Measurements from ENCODE around the gene ABCC3. TPM values are rescaled to one million over a fixed set of nuclear protein-coding genes. Genes with fewer than 3 reads are reported as not detected.
"Not testable (repeated sequence)": the region's sequence is repeated elsewhere in the genome, so short reads cannot be mapped to it uniquely, and the experiment has no call there.

The ABCC3 gene
- total and polyA plus RNA-seq, 8 donors, result 30.9 to 120 (median 50.3) TPM

GRCh38 chr17:50707289-50708049 lies 72.8 kb downstream of the ABCC3 start, which contains the start of gene ANKRD40:
Gene ANKRD40 (minus strand): TSS chr17:50707914. CDS start chr17:50707654, 260 bp downstream.
- DNase-seq (peak; percentile 86 to 95 (median 94)), ATAC-seq (peak; percentile 89)
- H3K36me3 ChIP-seq, result peaks cover 0 to 12% of the 10 kb centered on the region in 2 donors
- H3K27me3 ChIP-seq, result no peaks in the 10 kb centered on the region
- no peak for TF ChIP-seq CTCF (IDR thresholded peaks at IDR 0.05)
- H3K27ac ChIP-seq, result peak within 1 kb of the TSS; percentile 96 to 98
- intact Hi-C loops (cut with DNase I), result no loop called here
- H3K4me3 ChIP-seq, result peak within 1 kb of the TSS; percentile 78 to 80
- H3K4me1 ChIP-seq, result peaks cover 11 to 66% of the 10 kb centered on the region in 2 donors
- no peaks in the 10 kb centered on the region for H3K9me3 ChIP-seq

- ATAC-seq (peak; percentile 18), DNase-seq (no peak)
- peak overlapping the region; percentile 78 to 80 for H3K4me3 ChIP-seq
- intact Hi-C loops (cut with DNase I), result no loop called here
- no peaks in the 10 kb centered on the region for H3K9me3 ChIP-seq
- H3K27ac ChIP-seq, result peak overlapping the region; percentile 96 to 98
- peaks cover 0 to 9% of the 10 kb centered on the region in 2 donors for H3K36me3 ChIP-seq
- H3K27me3 ChIP-seq, result no peaks in the 10 kb centered on the region
- no peak for TF ChIP-seq CTCF (IDR thresholded peaks at IDR 0.05)
- H3K4me1 ChIP-seq, result peaks cover 11 to 57% of the 10 kb centered on the region in 2 donors
Measured at GRCh38 chr17:50708050-50709000, 73.6 kb downstream of the ABCC3 start.

- Histone ChIP-seq H3K4me1 (peaks cover 11 to 50% of the 10 kb centered on the region in 2 donors), H3K27ac (peak overlapping the region; percentile 96 to 98)
- DNase-seq; H3K36me3 ChIP-seq; H3K27me3 ChIP-seq; H3K4me3 ChIP-seq; intact Hi-C loops (cut with DNase I); ATAC-seq; H3K9me3 ChIP-seq: not testable (repeated sequence)
Measured at GRCh38 chr17:50709053-50709452, 74.4 kb downstream of the ABCC3 start.

GRCh38 chr17:50710025-50710424 lies 75.3 kb downstream of the ABCC3 start:
- Histone ChIP-seq H3K36me3 (no peaks in the 10 kb centered on the region), H3K27ac (no peak overlapping the region), H3K9me3 (no peaks in the 10 kb centered on the region), H3K27me3 (no peaks in the 10 kb centered on the region), H3K4me3 (no peak overlapping the region), H3K4me1 (peaks cover 11 to 46% of the 10 kb centered on the region in 2 donors)
- no peak for DNase-seq
- TF ChIP-seq CTCF (IDR thresholded peaks at IDR 0.05), result no peak
- intact Hi-C loops (cut with DNase I), result no loop called here
- ATAC-seq, result no peak

GRCh38 chr17:50710650-50711049 lies 76.0 kb downstream of the ABCC3 start:
- no peak for TF ChIP-seq CTCF (IDR thresholded peaks at IDR 0.05)
- H3K27me3 ChIP-seq, result no peaks in the 10 kb centered on the region
- ATAC-seq, result no peak
- intact Hi-C loops (cut with DNase I), result no loop called here
- DNase-seq, result no peak
- H3K27ac ChIP-seq, result no peak overlapping the region
- H3K4me3 ChIP-seq, result no peak overlapping the region
- peaks cover 11 to 40% of the 10 kb centered on the region in 2 donors for H3K4me1 ChIP-seq
- no peaks in the 10 kb centered on the region for H3K9me3 ChIP-seq
- H3K36me3 ChIP-seq, result no peaks in the 10 kb centered on the region
